SIG-M5 treated with dmso at 0.1 percent for 504 hours (cell line): ENCODE results near the gene FTSJ3.
"Not testable (repeated sequence)": the region's sequence is repeated elsewhere in the genome, so short reads cannot be mapped to it uniquely, and the experiment has no call there.

Source experiments
- DNase-seq: peaks from one replicate; lab custom pipeline; 2025; ENCODE audit not compliant: unreplicated experiment; lab: John Stamatoyannopoulos, UW

FTSJ3 gene

GRCh38 chr17:63827002-63827800, at the start of gene FTSJ3, which contains the start of gene PSMC5:
FTSJ3 (minus strand) TSS chr17:63827663; CDS start chr17:63826902, 761 bp downstream.
PSMC5 (plus strand) TSS chr17:63827431; CDS start chr17:63827491, 60 bp downstream.
- DNase-seq = peak; percentile 98

- not testable (repeated sequence) for DNase-seq
These were observed 47.2 kb upstream of the FTSJ3 start for GRCh38 chr17:63874693-63875092.

GRCh38 chr17:63874061-63874626, 46.7 kb upstream of the FTSJ3 start:
- DNase-seq = not testable (repeated sequence)

GRCh38 chr17:63873577-63873976, 46.1 kb upstream of the FTSJ3 start, which contains the start of gene CSH2:
CSH2 (minus strand) TSS chr17:63873677; CDS start chr17:63873614, 63 bp downstream.
- DNase-seq = not testable (repeated sequence)

- DNase-seq = not testable (repeated sequence)
These were observed 44.3 kb upstream of the FTSJ3 start for GRCh38 chr17:63871646-63872365.

GRCh38 chr17:63870292-63870665, 42.8 kb upstream of the FTSJ3 start:
- not testable (repeated sequence) for DNase-seq

GRCh38 chr17:63869491-63870291, 42.2 kb upstream of the FTSJ3 start:
- not testable (repeated sequence) for DNase-seq

GRCh38 chr17:63866625-63867024, 39.2 kb upstream of the FTSJ3 start:
- not testable (repeated sequence) for DNase-seq

- no peak for DNase-seq
These were observed 31.8 kb upstream of the FTSJ3 start for GRCh38 chr17:63859257-63859656.

GRCh38 chr17:63856425-63856824, 29.0 kb upstream of the FTSJ3 start:
- DNase-seq = not testable (repeated sequence)

GRCh38 chr17:63855185-63855584, 27.7 kb upstream of the FTSJ3 start:
- no peak for DNase-seq

- no peak for DNase-seq
These were observed 27.2 kb upstream of the FTSJ3 start for GRCh38 chr17:63854709-63855108.

GRCh38 chr17:63853260-63853659, 25.8 kb upstream of the FTSJ3 start:
- DNase-seq = no peak

- no peak for DNase-seq
These were observed 22.9 kb upstream of the FTSJ3 start for GRCh38 chr17:63850401-63850800.

GRCh38 chr17:63848834-63849689, 21.6 kb upstream of the FTSJ3 start:
- DNase-seq = peak; percentile 92

- DNase-seq = no peak
These were observed 20.2 kb upstream of the FTSJ3 start for GRCh38 chr17:63847525-63848249.

GRCh38 chr17:63845509-63845908, 18.0 kb upstream of the FTSJ3 start:
- DNase-seq = no peak

- DNase-seq = no peak
These were observed 16.6 kb upstream of the FTSJ3 start for GRCh38 chr17:63843910-63844677.
